ENCODE results near the gene SPIN2A. TPM values are rescaled to one million over a fixed set of nuclear protein-coding genes. Genes with fewer than 3 reads are reported as not detected.

SPIN2A gene
- total and polyA plus RNA-seq, 2 of the 8 experiments (the other 6 are each of a cell fraction or from before 2014, with no cell fraction given) = 3.2 to 4.2 TPM

DNA sequence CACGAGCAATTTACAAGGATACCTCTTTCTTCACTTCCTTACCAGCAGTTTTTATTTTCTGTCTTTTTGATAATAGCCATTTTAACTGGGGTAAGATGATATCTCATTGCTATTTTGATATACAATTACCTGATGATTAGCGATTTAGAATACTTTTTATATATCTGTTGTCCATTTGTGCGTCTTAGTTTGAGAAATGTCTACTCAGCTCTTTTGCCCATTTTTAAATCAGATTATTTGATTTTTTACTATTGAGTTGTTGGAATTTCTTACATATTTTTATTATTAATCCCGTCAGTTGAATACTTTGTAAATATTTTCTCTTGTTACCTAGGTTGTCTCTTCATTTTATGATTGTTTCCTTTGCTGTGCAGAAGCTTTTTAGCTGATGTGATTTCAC, 1.5 kb upstream of the SPIN2A start (continued):
- TF ChIP-seq, protein P1, sequence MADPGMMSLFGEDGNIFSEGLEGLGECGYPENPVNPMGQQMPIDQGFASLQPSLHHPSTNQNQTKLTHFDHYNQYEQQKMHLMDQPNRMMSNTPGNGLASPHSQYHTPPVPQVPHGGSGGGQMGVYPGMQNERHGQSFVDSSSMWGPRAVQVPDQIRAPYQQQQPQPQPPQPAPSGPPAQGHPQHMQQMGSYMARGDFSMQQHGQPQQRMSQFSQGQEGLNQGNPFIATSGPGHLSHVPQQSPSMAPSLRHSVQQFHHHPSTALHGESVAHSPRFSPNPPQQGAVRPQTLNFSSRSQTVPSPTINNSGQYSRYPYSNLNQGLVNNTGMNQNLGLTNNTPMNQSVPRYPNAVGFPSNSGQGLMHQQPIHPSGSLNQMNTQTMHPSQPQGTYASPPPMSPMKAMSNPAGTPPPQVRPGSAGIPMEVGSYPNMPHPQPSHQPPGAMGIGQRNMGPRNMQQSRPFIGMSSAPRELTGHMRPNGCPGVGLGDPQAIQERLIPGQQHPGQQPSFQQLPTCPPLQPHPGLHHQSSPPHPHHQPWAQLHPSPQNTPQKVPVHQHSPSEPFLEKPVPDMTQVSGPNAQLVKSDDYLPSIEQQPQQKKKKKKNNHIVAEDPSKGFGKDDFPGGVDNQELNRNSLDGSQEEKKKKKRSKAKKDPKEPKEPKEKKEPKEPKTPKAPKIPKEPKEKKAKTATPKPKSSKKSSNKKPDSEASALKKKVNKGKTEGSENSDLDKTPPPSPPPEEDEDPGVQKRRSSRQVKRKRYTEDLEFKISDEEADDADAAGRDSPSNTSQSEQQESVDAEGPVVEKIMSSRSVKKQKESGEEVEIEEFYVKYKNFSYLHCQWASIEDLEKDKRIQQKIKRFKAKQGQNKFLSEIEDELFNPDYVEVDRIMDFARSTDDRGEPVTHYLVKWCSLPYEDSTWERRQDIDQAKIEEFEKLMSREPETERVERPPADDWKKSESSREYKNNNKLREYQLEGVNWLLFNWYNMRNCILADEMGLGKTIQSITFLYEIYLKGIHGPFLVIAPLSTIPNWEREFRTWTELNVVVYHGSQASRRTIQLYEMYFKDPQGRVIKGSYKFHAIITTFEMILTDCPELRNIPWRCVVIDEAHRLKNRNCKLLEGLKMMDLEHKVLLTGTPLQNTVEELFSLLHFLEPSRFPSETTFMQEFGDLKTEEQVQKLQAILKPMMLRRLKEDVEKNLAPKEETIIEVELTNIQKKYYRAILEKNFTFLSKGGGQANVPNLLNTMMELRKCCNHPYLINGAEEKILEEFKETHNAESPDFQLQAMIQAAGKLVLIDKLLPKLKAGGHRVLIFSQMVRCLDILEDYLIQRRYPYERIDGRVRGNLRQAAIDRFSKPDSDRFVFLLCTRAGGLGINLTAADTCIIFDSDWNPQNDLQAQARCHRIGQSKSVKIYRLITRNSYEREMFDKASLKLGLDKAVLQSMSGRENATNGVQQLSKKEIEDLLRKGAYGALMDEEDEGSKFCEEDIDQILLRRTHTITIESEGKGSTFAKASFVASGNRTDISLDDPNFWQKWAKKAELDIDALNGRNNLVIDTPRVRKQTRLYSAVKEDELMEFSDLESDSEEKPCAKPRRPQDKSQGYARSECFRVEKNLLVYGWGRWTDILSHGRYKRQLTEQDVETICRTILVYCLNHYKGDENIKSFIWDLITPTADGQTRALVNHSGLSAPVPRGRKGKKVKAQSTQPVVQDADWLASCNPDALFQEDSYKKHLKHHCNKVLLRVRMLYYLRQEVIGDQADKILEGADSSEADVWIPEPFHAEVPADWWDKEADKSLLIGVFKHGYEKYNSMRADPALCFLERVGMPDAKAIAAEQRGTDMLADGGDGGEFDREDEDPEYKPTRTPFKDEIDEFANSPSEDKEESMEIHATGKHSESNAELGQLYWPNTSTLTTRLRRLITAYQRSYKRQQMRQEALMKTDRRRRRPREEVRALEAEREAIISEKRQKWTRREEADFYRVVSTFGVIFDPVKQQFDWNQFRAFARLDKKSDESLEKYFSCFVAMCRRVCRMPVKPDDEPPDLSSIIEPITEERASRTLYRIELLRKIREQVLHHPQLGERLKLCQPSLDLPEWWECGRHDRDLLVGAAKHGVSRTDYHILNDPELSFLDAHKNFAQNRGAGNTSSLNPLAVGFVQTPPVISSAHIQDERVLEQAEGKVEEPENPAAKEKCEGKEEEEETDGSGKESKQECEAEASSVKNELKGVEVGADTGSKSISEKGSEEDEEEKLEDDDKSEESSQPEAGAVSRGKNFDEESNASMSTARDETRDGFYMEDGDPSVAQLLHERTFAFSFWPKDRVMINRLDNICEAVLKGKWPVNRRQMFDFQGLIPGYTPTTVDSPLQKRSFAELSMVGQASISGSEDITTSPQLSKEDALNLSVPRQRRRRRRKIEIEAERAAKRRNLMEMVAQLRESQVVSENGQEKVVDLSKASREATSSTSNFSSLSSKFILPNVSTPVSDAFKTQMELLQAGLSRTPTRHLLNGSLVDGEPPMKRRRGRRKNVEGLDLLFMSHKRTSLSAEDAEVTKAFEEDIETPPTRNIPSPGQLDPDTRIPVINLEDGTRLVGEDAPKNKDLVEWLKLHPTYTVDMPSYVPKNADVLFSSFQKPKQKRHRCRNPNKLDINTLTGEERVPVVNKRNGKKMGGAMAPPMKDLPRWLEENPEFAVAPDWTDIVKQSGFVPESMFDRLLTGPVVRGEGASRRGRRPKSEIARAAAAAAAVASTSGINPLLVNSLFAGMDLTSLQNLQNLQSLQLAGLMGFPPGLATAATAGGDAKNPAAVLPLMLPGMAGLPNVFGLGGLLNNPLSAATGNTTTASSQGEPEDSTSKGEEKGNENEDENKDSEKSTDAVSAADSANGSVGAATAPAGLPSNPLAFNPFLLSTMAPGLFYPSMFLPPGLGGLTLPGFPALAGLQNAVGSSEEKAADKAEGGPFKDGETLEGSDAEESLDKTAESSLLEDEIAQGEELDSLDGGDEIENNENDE (IDR thresholded peaks at IDR 0.05; ENCODE audit: insufficient replicate concordance, low read length) = no peak
- no peak for TF ChIP-seq GTF2F1 (IDR thresholded peaks at IDR 0.05; ENCODE audit: borderline replicate concordance, low read depth, low read length)
- no peak for TF ChIP-seq CHD1 (IDR thresholded peaks at IDR 0.05; ENCODE audit: low read depth, low read length)
- TF ChIP-seq TAF1 (IDR thresholded peaks at IDR 0.05; ENCODE audit: low read depth, low read length) = no peak

Data from H1 (cell line).